Measurements from ENCODE around the gene TIAL1.
"Not testable (repeated sequence)": the region's sequence is repeated elsewhere in the genome, so short reads cannot be mapped to it uniquely, and the experiment has no call there.

TIAL1 gene

DNA sequence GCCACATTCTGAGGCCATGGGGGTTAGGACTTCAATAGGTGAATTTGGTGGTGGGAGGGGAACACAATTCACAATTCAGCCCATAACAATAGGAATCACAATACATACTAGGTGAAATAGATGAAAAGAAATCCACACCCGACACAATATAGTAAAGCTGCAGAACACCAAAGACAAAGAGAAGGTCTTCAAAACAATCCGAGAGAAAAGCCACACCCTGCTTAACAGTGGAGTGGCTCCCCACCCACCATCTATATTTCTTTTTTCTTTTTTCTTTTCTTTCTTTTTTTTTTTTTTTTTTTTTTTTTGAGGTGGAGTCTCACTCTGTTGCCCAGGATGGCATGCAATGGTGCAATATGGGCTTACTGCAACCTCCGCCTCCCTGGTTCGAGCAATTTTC, 14.7 kb upstream of the TIAL1 start:
- DNase-seq: no peak

DNA sequence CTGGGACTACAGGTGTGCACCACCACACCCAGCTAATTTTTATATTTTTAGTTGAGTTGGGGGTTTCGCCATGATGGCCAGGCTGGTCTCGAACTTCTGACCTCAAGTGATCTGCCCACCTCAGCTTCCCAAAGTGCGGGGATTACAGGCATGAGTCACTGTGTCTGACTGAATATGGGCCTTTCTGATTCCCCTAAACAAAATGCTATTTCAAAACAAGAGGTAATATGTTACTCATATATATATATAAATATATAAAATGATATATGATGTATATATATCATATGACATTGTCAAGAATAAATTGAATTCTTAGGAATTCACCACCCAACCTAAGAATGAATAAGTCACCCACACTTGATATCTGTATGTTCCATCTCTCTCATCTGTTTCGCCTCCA, 12.8 kb upstream of the TIAL1 start:
- DNase-seq: no peak

DNA sequence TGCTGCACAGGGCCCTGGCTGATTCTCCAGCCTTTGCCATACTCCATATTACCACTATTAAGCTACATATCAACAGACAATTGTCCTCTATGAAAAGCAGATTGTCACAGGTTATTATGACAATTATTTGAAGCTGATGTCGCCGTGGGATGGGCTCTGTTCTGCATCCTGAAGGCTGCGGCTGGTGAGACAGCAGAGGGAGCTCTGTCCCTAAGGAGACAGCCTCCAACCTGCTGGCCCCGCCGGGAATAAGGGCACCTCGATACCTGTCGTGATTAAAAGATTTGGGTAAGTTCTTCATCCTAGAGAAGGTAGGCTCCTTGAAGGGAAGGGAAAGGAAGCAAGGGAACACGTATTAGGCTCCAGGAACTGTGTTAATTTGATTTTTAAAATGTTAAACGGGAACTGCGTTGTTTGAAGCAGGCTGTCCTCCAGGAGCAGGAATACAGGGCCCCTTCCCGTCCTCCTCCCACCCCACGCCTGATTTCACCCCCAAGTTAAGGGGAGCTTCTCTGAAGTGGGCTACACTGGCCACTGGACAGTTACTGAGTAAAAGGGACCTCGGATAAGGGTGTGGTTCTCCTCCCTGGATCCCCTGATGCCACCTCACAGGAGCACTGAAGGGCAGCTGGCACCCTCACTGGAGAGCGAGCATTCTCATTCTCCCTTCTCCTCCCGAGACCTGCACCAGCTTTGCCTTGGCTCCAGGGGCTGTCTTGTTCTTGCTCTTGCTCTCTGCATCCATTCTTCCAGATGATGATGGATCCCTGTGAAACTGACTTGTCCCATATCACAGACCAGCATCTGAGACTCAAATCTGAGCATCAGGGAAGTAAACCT, 11.8 kb upstream of the TIAL1 start:
- DNase-seq: no peak

DNA sequence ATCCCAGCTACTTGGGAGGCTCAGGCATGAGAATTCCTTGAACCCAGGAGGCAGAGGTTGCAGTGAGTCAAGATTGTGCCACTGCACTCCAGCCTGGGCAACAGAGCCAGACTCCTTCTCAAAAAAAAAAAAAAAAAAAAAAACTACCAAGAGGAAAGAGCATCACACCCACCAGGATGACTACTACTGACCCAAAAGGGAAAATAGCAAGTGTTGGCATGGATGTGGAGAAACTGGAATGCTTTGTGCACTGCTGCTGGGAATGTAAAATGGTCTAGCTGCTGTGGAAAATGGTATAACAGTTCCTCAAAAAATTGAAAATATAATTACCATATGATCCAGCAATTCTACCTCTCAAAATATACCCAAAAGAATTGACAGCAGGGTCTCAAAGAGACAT, 7.7 kb upstream of the TIAL1 start:
- DNase-seq: no peak

DNA sequence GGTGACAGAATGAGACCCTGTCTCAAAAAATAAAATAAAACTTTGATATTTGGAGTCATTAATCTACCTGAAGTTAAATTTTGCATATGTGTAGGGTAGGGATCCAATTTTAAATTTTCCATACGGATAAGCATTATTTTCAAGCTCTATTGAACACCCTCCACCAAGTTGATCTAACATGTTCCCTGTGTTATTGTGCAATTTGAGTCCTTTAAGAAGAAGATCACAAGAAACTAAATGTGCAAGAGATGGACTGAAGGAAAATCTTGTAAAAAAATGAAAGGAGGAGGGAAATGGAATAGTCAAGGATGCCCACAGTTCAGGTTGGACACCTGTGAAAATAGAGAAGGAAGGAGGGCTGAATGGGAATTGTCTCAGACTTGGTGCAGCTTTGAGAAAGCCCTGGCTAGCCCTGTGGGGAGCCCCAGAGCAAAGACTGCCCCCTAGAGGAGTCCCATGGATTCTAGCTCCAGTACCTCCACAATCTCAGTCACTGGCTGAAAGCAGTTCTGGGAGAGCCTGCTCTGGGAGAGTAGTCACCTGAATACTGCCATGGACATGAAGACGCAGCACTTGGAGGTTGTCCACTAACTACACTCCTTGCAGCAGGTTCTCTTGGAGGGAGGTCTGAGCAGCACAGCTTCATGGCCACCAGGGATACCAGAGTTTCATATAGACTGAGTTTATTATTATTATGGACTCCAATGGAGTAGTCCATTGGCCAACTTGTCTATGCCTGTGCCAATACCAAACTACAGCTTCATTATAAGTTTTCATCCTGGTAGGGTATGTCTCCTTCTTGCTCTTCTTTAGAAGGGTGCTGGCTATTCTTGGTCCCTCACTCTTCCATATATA, 5.7 kb upstream of the TIAL1 start:
- DNase-seq: peak in 1 of 2 experiments; percentile 1

DNA sequence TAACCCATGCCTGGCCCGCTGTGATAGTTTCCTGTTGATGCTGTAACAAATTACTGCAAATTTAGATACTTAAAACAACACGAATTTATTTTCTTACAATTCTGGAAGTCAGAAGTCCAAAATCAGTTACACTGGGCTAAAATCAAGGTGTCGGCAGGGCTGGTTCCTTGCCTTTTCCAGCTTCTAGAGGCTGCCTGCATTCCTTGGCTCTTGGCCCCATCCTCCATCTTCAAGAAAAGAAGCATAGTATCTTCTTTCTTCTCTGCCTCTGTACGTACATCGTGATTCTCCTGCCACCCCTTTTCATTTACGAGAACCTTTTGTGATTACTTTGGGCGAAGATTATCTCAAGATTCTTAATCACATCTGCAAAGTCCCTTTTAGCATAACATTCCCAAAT, 1.6 kb upstream of the TIAL1 start:
- no peak for DNase-seq

DNA sequence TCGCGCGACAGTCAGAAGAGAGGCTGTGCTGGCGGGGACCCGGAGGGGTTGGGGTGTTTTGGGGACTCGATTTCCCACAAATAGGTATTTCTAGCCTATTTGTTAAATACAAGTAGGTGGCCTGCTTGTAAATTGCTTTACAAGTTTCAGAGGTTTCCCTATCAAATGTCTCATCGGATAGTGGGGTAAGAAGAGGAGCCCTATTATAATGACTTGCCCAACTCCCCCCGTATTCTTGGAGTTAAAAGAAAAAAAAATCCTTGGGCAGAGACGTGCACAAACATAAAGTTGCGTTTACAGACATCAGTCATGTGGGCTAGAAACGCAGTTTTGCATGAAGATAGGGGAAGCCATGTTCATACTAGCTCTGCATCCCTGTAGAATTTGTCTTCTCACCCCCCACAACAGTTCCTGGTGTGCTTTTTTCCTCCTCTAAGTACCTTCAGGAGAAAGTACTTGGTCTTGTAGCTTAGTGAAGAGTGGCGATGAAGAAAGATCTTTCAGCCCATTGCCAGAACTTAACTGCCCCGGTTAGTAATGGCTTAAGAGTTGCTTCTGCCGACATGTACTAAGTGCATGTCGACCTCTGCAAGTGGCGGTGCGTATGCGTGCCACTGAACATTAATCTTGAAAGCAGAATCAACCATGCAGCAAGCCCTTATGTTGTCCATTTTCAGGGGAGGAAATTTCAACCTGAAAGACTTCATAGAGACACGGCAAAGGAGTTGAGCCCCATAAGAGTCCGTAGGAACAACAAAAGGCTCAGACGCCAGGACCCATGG, 832 bp upstream of the TIAL1 start:
- no peak for DNase-seq

DNA sequence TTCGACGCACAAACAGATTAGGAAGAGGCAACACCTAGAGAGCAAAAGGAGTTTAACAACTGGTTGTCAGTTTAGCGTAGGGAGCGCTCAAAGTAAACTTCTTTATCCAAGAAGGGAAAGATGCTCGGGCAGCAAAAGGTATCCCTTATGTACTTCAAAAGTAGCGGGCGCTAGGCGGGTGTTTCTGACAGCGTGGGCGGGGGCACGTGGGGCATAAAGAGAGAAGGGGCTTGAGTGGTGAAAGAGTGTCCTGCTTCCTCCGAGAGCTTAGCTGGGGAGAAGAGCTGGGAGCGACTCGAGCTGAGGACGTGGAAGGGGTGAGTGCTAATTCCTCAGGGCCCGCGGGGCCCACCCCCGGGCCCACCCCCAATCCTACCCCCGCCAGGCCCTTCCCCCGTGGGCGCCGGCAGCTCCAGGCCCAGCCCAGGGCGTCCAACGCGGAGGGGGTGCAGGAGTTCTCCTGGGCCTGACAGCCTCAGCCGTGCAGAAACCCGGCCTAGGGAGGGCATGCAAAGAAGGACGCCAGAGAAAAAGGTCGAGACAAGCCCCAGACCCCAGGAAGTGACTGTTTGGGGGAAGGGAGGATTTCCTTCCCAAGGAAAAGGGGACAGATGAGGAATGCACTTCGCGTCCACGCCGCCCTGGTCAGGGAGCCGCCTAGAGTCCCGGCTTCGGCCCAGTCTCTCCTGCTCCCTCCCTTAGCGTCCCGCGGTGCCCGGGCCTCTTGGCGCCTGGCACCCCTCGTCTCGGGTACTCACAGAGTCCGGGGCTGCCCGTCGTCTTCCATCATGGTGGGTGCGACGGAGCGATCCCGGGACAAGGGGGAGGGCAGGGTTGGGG, 868 bp downstream of the TIAL1 start:
- no peak for DNase-seq

DNA sequence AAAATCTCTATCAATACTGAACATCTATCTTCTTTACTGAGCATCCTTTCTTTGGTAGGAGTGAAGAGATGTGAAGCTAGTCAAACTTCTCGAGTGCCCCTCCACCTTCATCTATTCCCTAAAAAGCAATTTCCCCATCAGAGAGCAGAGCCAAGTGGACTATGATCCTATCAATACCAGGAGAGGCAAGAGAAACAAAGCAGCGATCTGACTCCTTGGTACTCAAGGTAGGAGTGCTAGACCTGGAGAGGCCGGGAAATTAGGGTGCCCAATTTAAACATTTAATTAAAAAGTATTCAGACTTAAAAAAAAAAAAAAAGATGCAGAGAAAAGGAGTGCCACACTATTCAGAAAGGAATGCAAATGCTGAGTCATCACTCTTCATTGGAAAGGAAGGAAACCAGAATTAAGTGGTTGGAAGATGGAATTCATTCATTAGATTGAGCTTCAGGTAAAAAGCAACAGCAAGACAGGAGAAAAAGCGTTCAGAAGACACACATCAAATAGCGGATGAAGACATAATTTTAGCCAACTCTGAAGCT, 1.6 kb downstream of the TIAL1 start:
- no peak for DNase-seq

DNA sequence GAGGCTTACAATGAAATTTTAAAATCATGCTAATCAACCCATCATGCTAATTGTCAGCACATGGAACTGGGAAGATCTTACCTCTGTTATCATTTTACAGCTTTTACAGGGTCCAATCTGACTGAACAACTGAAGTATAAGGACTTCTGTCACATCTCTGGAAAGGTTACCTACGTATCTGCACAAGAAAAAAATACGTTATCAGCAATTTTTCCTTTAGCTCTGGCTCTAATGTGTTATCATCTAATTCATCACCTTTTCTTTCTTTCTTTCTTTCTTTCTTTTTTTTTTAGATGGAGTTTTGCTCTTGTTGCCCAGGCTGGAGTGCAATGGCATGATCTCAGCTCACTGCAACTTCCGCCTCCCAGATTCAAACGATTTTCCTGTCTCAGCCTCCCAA, 8.7 kb downstream of the TIAL1 start:
- DNase-seq: no peak

DNA sequence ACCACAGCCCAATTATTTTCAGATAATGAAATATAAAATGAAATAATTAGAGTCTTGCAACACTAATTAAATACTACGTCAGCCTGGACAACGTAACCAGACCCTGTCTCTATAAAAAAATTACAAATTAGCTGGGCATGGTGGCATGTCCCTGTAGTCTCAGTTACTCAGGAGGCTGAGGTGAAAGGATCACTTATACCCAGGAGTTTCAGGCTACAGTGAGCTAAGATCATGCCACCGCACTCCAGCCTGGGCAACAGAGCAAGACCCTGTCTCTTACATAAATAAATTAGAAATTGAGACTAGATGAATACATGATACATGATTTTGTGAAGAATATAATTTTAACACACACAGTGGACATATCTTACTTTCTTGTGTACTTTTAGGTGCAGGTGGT, 18.4 kb downstream of the TIAL1 start:
- DNase-seq: no peak

DNA sequence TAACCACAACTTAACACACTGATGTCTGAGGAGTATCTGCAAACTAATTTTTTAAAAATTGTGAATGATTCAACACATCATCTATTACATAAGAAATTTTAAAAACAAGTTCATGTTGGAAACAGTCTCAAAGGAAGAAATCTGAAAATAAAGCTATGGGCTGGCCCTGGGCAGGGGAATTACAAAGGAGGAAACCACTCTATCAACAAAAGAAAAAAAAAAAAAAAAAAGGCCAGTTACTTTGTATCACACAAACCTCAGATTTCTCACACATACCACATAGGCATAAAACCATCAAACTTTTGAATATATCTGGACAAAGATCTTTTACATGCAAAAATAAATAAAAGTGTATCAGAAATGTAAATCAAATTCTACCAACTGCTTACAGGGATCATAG, 20.8 kb downstream of the TIAL1 start:
- no peak for DNase-seq

DNA sequence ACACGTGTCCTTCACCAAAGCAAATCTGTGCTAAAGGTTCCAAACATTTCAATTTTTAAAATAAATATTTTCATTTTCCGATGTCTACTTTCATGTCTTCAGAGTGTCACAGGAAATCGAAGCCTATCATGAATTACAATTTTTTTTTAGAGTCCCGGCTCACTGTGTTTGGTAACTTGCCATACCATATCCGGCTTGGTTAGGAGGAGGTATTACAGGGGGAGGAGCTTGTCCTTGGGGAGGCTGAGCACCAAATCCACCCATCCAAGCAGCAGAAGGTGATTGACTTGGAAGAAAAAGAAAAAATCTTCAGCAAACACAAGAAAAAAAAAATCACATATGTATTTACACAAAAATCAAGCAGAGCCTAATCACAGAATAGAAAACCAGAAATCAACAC, 21.3 kb downstream of the TIAL1 start:
- DNase-seq: no peak

DNA sequence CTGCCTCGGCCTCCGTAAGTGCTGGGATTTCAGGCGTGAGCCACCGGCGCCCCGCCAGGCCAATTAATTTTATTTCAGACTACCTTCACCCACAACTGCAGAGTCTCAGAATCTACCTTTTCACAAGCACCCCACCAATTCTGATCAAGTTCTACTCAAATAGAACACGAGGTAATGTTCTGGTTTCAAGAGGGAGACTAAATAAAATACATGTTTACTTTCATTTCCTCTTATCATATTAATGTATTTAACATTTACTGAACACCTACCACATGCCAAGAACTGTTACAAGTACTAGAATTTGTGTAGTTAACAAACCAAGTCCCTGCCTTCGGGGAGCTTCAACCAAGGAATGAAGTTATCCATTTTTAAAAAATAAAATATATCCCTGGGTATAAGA, 28.8 kb downstream of the TIAL1 start:
- no peak for DNase-seq

DNA sequence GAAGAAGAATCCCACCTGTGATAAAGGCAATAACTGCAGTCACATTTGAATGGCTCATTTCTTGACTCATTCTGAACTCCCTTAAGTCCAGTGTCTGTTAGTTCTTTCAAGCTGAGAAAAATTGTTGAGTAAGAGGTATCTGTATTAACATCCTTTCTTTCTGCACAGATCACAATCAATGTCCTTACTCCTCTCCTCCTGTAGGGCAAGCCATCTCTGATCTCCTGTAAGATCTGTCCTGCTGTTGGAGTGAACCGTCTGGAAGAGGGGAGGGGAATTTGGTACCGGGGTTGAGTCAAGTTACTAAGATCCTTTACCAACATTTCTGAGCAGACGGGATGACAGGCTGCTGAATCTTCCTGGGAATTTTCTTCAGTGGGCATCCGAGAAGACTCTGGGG, 34.7 kb downstream of the TIAL1 start:
- DNase-seq: no peak

DNA sequence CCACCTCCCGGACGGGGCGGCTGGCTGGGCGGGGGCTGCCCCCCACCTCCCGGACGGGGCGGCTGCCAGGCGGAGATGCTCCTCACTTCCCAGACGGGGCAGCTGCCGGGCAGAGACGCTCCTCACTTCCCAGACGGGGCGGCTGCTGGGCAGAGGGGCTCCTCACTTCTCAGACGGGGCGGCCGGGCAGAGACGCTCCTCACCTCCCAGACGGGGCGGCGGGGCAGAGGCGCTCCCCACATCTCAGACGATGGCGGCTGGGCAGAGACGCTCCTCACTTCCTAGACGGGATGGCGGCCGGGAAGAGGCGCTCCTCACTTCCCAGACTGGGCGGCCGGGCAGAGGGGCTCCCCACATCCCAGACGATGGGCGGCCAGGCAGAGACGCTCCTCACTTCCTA, 37.3 kb downstream of the TIAL1 start:
- DNase-seq: not testable (repeated sequence)

DNA sequence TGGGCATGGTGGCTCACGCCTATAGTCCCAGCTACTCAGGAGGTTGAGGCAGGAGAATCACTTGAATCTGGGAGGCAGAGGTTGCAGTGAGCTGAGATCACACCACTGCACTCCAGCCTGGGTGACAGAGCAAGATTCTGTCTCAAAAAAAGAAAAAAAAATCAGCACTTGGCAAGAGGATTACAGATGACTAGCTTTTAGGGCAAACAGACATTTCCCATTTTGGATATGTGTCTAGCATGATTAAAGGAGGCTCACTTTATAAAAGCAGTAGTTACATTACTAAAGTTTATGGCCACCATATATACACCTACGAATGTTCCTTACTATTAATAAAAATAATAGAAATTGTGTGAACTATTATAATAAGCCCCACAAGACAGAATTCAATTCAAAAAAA, 40.7 kb downstream of the TIAL1 start:
- DNase-seq: not testable (repeated sequence)

DNA sequence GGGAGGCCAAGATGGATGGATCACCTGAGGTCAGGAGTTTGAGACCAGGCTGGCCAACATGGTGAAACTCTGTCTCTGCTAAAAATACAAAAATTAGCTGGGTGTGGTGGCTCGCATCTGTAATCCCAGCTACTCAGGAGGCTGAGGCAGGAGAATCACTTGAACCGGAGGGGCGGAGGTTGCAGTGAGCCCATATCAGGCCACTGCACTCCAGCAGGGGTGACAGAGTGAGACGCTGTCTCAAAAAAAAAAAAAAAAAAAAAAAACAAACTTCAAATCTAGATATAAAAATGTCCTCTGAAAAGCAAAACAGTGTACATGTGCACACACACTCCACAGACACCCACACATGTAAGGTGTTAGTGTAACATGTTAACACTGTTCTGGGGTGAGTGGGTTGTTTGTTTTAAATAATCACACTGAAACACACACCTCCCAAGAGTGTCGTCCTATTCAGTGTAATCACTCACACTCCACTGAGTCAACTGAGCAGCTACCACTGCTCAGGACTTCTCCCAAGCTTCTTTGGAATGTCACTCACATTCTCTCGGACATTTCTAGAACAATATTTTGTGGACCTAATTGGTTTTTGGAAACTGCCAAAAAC, 41.5 kb downstream of the TIAL1 start:
- DNase-seq: no peak

DNA sequence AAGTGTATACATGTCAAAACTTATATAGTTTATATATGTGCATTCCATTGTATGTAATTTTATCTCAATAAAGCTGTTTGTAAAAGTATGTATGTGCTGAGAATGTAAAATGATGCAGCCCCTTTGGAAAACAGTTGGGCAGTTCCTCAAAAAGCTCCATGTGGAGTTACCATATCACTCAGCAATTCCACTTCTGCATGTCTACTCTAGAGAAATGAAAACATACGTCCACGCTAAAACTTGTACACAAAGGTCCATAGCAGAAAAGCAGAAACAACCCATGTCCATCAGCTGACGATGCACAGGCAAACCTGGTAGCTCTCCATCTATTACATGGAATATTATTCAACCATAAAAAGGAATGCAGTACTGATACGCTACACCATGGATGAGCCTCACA, 45.9 kb downstream of the TIAL1 start:
- DNase-seq: no peak

DNA sequence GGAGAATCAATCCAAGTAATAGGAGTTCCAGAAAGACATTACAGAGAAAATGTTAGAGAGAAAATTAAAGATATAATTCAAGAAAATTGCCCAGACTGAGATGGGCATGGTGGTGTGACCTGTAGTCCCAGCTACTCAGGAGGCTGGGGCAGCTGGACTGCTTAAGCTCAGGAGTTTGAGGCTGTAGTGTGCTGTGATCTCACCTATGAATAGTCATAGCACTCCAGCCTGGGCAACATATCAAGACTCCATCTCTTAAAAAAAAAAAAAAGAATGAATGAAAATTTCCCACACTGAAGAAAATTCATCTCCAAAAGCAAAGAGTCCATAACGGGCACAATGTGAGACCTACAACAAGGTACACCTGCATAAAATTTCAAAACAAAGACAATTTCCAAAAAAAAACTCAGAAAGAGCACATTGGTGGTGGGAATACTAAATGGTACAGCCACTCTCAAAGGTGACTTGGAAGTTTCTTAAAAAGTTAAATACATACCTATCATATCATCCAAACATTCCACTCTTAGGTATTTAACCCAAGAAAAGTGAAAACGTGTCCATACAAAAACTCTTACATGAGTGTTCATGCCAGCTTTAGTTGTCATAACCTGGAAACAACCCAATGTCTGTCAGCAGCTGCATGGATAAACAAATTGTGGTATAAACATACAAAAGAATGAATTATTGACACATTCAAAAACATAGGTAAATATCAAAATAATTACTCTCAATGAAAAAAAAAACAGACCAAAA, 47.3 kb downstream of the TIAL1 start:
- no peak for DNase-seq

DNA sequence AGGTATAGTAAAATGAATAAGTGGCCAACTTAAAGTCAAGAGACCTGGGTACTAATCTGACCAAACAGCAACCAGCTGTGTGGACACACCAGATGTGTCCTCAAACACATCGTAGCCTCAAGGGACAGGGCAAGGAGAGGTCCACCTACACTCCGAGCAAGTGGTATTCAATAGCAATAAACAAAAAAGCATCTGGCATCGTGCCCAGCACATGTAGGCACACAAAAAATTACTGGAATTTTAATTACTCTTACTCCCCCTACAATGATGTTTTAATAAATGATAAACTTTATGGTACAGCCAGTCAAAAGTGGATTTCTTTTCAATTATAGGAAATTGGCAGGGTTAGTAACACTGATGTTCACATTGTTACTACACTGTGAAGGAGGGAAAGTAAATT, 50.8 kb downstream of the TIAL1 start:
- no peak for DNase-seq
